T-cell (primary cell): ENCODE measurements around the gene AGMO. TPM values are rescaled to one million over a fixed set of nuclear protein-coding genes. Genes with fewer than 3 reads are reported as not detected.

ENCODE experiments used
- ATAC-seq, 4 experiments: fragments of 200-7000 bp in 3 of 4; fragments of 150-1000 bp in 1 of 4; cut with Tn5 transposase; replicated peaks in 1 of 4; 1 replicate in 3 of 4; 2 replicates in 1 of 4; pipeline ENCODE4 v1.10.0; 2021; ENCODE audit warnings: moderate library complexity in 3 of 4, mild to moderate bottlenecking in 2 of 4, moderate number of reproducible peaks in 1 of 4
- CTCF ChIA-PET, 2 donors: fragments of 300-600 bp; sonication (Branson Sonifier 250); formaldehyde crosslinking; loops; one replicate each; lab custom pipeline; 2022; ENCODE audit warnings: antibody characterized with exemption in 2 of 2; lab: Charles Lee
- POLR2A ChIA-PET, 2 donors: fragments of 300-600 bp; sonication (Branson Sonifier 250); formaldehyde crosslinking; loops; one replicate each; lab custom pipeline; 2022; ENCODE audit warnings: antibody characterized with exemption in 2 of 2; lab: Charles Lee
- DNase-seq, 35 experiments: peaks; one replicate each; pipeline versions ENCODE4 v3.0.0 to v3.0.0-alpha.2; 2013 to 2023
- H3K27ac ChIP-seq: one replicate; pipeline ENCODE4 v1.5.1; 2013; ENCODE audit warnings: low read length
- H3K27me3 ChIP-seq, 2 experiments: replicated peaks in 1 of 2; 1 replicate in 1 of 2; 2 replicates in 1 of 2; pipeline versions ENCODE4 v1.6.1 to v1.7.0; 2013; ENCODE audit warnings: low read length in 1 of 2, mixed read lengths in 1 of 2; ENCODE audit not compliant: control insufficient read depth in 2 of 2, insufficient read depth in 2 of 2; ENCODE audit errors: extremely low read depth in 1 of 2
- H3K36me3 ChIP-seq, 2 donors: 1 replicate in 1 of 2; 2 replicates in 1 of 2; pipeline versions ENCODE4 v1.6.1 to v1.7.0; 2013; ENCODE audit warnings: low read length in 1 of 2; ENCODE audit not compliant: control insufficient read depth in 2 of 2, insufficient read depth in 1 of 2; ENCODE audit errors: extremely low read depth in 1 of 2
- H3K4me1 ChIP-seq, 2 experiments: 1 replicate in 1 of 2; 2 replicates in 1 of 2; pipeline versions ENCODE4 v1.6.1 to v1.7.0; 2013; ENCODE audit warnings: low read length in 2 of 2, mixed read lengths in 1 of 2; ENCODE audit not compliant: insufficient read depth in 2 of 2, control insufficient read depth in 1 of 2; ENCODE audit errors: extremely low read depth in 1 of 2
- H3K4me3 ChIP-seq, 2 donors: 1 replicate in 1 of 2; 2 replicates in 1 of 2; pipeline versions ENCODE4 v1.5.1 to v1.7.0; 2013; ENCODE audit warnings: mild to moderate bottlenecking in 2 of 2, low read length in 1 of 2, moderate library complexity in 1 of 2; ENCODE audit not compliant: control insufficient read depth in 1 of 2; ENCODE audit errors: extremely low read depth in 1 of 2
- H3K9me3 ChIP-seq: 2 replicates; pipeline ENCODE4 v1.7.0; 2013
- H3K27ac Mint-ChIP-seq, 2 donors: one replicate each; pipeline ENCODE4 v1.8.0; 2020 to 2021; ENCODE audit warnings: mild to moderate bottlenecking in 2 of 2, mixed read lengths in 2 of 2
- H3K27me3 Mint-ChIP-seq, 2 donors: one replicate each; pipeline ENCODE4 v1.8.0; 2021 to 2022; ENCODE audit warnings: mixed read lengths in 2 of 2
- H3K36me3 Mint-ChIP-seq: one replicate; pipeline ENCODE4 v1.8.0; 2021; ENCODE audit warnings: mixed read lengths
- H3K4me1 Mint-ChIP-seq, 3 donors: one replicate each; pipeline ENCODE4 v1.8.0; 2020 to 2022; ENCODE audit warnings: mixed read lengths in 3 of 3, mild to moderate bottlenecking in 1 of 3
- H3K4me3 Mint-ChIP-seq, 3 donors: one replicate each; pipeline ENCODE4 v1.8.0; 2020 to 2022; ENCODE audit warnings: mild to moderate bottlenecking in 3 of 3, mixed read lengths in 3 of 3, moderate library complexity in 3 of 3
- H3K9me3 Mint-ChIP-seq, 3 donors: one replicate each; pipeline ENCODE4 v1.8.0; 2020 to 2022; ENCODE audit warnings: mixed read lengths in 3 of 3
- WGBS: methylation state at CpG from one replicate; pipeline ENCODE4 v1.1.5; 2013; ENCODE audit warnings: missing lambda C conversion rate; ENCODE audit not compliant: insufficient coverage; 5-methylcytosine and 5-hydroxymethylcytosine counted together
- total RNA-seq, 35 experiments: library from RNA in 6 of 35; stranded (reverse) in 6 of 35; fragments of 120-200 nt in 1 of 35; gene quantifications; one replicate each; pipeline versions ENCODE4 v1.2.1 to v1.2.4 and lab custom pipeline; 2013 to 2026

Gene AGMO
- total RNA-seq, 5 donors from 2014 or later (not counting 1 experiment from before 2014, with no cell fraction given) = not detected

DNA sequence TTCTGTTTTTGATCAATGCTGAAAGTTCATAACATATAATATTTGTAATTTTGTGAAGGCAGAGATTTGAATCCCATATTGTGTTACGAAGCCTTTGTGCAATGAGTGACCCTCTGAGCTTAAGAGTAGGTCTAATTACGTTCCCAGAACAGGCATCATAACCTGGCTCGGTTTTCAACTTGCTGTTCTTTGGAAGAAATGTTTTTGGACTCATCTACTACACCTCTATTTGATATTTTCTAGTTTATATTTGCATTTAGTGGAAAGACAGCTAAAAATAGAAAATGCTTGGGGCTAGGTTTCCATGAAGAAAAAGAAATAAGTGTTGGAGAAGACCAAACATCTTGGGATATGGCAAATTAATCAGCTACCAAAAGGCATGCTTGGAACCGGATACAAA is 234.8 kb downstream of the AGMO start:
- no peak for DNase-seq
- no peak overlapping the region for H3K27ac Mint-ChIP-seq
- H3K4me1 ChIP-seq = no peaks in the 10 kb centered on the region
- H3K4me3 Mint-ChIP-seq = no peak overlapping the region
- H3K36me3 ChIP-seq = no peaks in the 10 kb centered on the region
- ATAC-seq = no peak
- ChIA-PET POLR2A (no interaction called here), CTCF (no interaction called here)
- no peaks in the 10 kb centered on the region for H3K9me3 ChIP-seq
- no CpG with 5 or more reads among the region's 4 CpGs for WGBS
- no peaks in the 10 kb centered on the region for H3K4me1 Mint-ChIP-seq
- no peak overlapping the region for H3K4me3 ChIP-seq
- H3K9me3 Mint-ChIP-seq = no peaks in the 10 kb centered on the region
- no peaks in the 10 kb centered on the region for H3K36me3 Mint-ChIP-seq
- H3K27ac ChIP-seq = no peak overlapping the region
- H3K27me3 Mint-ChIP-seq = no peaks in the 10 kb centered on the region
- no peaks in the 10 kb centered on the region for H3K27me3 ChIP-seq

DNA sequence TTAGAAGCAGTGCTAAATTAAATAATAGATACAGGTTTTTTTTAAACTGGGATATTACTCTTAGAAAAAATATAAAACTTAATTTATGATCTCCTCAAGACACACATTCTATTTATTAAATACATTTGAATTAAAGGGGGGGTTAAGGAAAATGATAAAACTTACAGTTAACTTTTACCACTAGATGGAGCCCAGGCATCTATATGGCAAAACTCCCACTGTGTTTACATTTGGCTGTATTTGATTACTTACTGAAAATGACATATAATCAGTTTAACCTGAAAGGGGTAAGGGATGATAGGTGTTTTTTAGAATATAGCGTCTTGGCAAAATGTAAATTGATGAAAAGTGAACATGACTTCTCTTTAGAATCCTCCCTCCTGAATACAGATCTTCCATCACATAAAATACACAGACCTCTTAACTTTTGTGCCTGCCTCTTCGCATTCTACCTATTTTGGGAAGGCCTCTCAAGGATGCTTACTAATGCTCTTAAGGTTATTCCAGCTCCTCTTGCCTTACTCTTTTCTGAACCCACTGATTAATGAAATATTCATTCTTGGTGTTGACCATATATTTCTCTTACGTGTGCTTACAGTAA is 235.7 kb downstream of the AGMO start:
- Histone ChIP-seq H3K4me3 (no peak overlapping the region), H3K27me3 (no peaks in the 10 kb centered on the region), H3K36me3 (no peaks in the 10 kb centered on the region), H3K4me1 (no peaks in the 10 kb centered on the region), H3K9me3 (no peaks in the 10 kb centered on the region), H3K27ac (no peak overlapping the region)
- CTCF ChIA-PET = no interaction called here
- POLR2A ChIA-PET = no interaction called here
- WGBS = no CpG with 5 or more reads among the region's 3 CpGs
- H3K27ac Mint-ChIP-seq = no peak overlapping the region
- H3K27me3 Mint-ChIP-seq = no peaks in the 10 kb centered on the region
- no peaks in the 10 kb centered on the region for H3K4me1 Mint-ChIP-seq
- no peaks in the 10 kb centered on the region for H3K36me3 Mint-ChIP-seq
- DNase-seq (no peak), ATAC-seq (no peak)
- H3K4me3 Mint-ChIP-seq = no peak overlapping the region
- H3K9me3 Mint-ChIP-seq = no peaks in the 10 kb centered on the region

DNA sequence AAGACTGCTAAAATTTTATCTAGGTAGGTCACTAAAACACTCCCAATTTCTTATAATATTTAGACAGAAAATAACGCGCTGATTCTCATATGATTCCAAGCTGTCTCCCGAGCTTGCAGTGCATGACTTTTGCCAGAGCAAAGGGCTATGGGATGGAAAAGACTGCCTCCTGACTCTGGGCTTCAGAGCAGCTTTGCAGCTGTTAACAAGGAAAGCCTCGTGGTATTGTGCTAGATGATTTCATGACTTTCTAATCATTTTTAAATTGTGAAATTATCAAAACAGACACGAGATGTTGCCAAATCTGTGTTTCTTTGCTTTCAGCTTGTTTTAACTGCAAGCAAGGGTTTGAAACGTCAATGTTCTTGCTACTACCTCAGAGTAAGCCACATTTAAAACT is 238.3 kb downstream of the AGMO start:
- H3K27ac Mint-ChIP-seq = no peak overlapping the region
- CTCF ChIA-PET = no interaction called here
- H3K9me3 ChIP-seq = no peaks in the 10 kb centered on the region
- POLR2A ChIA-PET = no interaction called here
- no peaks in the 10 kb centered on the region for H3K36me3 ChIP-seq
- DNase-seq (no peak), ATAC-seq (no peak)
- H3K27ac ChIP-seq = no peak overlapping the region
- no peaks in the 10 kb centered on the region for H3K36me3 Mint-ChIP-seq
- H3K4me3 Mint-ChIP-seq = no peak overlapping the region
- H3K4me1 Mint-ChIP-seq = no peaks in the 10 kb centered on the region
- no peaks in the 10 kb centered on the region for H3K27me3 ChIP-seq
- no peaks in the 10 kb centered on the region for H3K27me3 Mint-ChIP-seq
- peaks cover 0 to 5% (median 0%) of the 10 kb centered on the region in 3 donors for H3K9me3 Mint-ChIP-seq
- no peaks in the 10 kb centered on the region for H3K4me1 ChIP-seq
- no peak overlapping the region for H3K4me3 ChIP-seq
- 80% methylated on average over 1 of the region's 6 CpGs for WGBS

DNA sequence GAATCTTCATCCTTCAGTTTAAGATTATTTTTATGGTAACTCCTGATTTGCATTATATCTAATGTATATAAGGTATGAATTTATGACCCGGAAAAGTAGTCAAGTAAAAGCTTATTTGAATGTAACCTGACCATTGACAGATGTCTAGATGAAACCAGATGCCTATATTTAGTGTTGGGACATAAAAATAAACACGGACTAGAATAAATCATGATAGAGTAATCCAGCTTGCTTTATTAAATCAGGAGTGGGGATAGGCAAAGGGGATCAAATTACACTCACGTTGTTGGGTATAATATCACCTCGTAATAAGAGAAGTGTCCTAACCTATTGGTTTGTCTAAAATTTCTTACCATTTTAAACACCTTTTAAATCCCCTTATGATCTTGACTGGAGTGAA is 244.6 kb downstream of the AGMO start:
- no peaks in the 10 kb centered on the region for H3K4me1 Mint-ChIP-seq
- Histone ChIP-seq H3K9me3 (no peaks in the 10 kb centered on the region), H3K4me1 (no peaks in the 10 kb centered on the region), H3K27me3 (no peaks in the 10 kb centered on the region), H3K36me3 (no peaks in the 10 kb centered on the region), H3K27ac (no peak overlapping the region), H3K4me3 (no peak overlapping the region)
- H3K4me3 Mint-ChIP-seq = no peak overlapping the region
- no peaks in the 10 kb centered on the region for H3K36me3 Mint-ChIP-seq
- H3K27ac Mint-ChIP-seq = no peak overlapping the region
- DNase-seq (no peak), ATAC-seq (no peak)
- WGBS = 67% methylated on average over 1 of the region's 4 CpGs
- CTCF ChIA-PET = no interaction called here
- H3K9me3 Mint-ChIP-seq = peaks cover 4 to 8% (median 6%) of the 10 kb centered on the region in 3 donors
- H3K27me3 Mint-ChIP-seq = no peaks in the 10 kb centered on the region
- POLR2A ChIA-PET = no interaction called here

DNA sequence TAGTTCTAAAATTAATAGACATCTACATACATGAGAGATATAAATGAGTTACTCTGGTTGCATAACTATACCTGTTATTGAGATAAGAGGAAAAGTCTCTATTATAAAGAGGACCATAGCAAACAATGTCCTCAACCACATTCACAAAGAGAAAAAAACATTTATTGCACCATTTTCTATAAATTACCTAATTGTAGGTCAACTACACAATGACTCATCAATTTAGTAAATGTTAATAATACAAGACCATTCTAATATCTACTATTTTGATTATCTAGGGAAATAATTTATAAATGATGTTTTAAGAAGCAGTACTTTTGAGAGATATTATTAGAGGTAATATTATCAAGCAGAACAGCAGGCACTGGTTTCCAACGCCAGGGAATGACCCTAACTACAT is 246.1 kb downstream of the AGMO start:
- Histone ChIP-seq H3K36me3 (no peaks in the 10 kb centered on the region), H3K4me1 (no peaks in the 10 kb centered on the region), H3K27me3 (no peaks in the 10 kb centered on the region), H3K27ac (no peak overlapping the region), H3K9me3 (no peaks in the 10 kb centered on the region), H3K4me3 (no peak overlapping the region)
- no CpG with 5 or more reads among the region's 1 CpG for WGBS
- Mint-ChIP-seq H3K27ac (no peak overlapping the region), H3K27me3 (no peaks in the 10 kb centered on the region), H3K36me3 (no peaks in the 10 kb centered on the region), H3K9me3 (peaks cover 6 to 8% (median 7%) of the 10 kb centered on the region in 3 donors), H3K4me3 (no peak overlapping the region), H3K4me1 (no peaks in the 10 kb centered on the region)
- ChIA-PET CTCF (no interaction called here), POLR2A (no interaction called here)
- no peak for DNase-seq
- ATAC-seq = no peak

DNA sequence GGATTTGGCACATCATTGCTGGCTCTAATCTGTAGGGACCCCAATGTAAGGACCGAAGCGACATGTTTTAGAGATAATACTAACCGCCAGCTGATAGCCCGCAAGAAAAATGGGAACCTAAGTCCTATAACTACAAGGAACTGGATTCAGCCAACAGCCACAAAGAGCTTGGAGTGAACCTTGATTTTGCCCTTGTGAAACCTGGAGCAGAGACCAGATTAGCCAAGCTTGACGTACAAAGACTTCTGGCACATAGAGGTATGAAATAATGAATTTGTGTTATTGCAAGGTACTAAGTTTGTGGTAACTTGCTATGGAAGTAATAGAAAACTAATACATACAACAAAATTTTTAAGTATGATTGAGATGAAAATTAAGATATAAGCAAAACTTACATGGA is 246.9 kb downstream of the AGMO start:
- H3K9me3 ChIP-seq = no peaks in the 10 kb centered on the region
- H3K27me3 ChIP-seq = no peaks in the 10 kb centered on the region
- POLR2A ChIA-PET = no interaction called here
- no peaks in the 10 kb centered on the region for H3K4me1 ChIP-seq
- H3K27ac ChIP-seq = no peak overlapping the region
- H3K4me3 ChIP-seq = no peak overlapping the region
- DNase-seq (no peak), ATAC-seq (no peak)
- WGBS = 87% methylated on average over 4 of the region's 5 CpGs
- no peaks in the 10 kb centered on the region for H3K36me3 ChIP-seq
- no peak overlapping the region for H3K27ac Mint-ChIP-seq
- CTCF ChIA-PET = no interaction called here
- H3K4me3 Mint-ChIP-seq = no peak overlapping the region
- H3K27me3 Mint-ChIP-seq = no peaks in the 10 kb centered on the region
- H3K9me3 Mint-ChIP-seq = peaks cover 6 to 8% (median 7%) of the 10 kb centered on the region in 3 donors
- H3K36me3 Mint-ChIP-seq = no peaks in the 10 kb centered on the region
- no peaks in the 10 kb centered on the region for H3K4me1 Mint-ChIP-seq

DNA sequence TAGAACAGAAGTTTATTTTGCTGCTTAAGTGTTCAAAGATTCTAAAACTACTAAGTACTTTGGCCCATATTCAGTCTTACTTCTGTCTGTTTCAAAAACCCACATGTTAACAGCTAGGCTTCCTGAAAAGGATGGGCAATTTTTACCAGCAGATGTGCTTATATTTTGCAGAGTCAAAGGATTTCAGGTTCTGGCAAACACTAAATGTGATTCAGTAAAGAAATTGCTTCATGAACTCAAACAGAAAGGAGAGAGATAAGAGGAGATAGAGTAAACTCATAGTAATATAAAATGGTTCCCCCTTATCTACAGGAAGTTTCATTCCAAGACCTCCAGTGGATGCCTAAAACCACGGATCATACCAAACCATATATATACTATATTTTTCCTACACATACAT is 248.5 kb downstream of the AGMO start:
- ChIA-PET POLR2A (no interaction called here), CTCF (no interaction called here)
- no CpG with 5 or more reads among the region's 1 CpG for WGBS
- H3K9me3 ChIP-seq = no peaks in the 10 kb centered on the region
- H3K4me3 Mint-ChIP-seq = no peak overlapping the region
- no peaks in the 10 kb centered on the region for H3K4me1 Mint-ChIP-seq
- H3K4me3 ChIP-seq = no peak overlapping the region
- no peaks in the 10 kb centered on the region for H3K36me3 Mint-ChIP-seq
- no peaks in the 10 kb centered on the region for H3K27me3 ChIP-seq
- ATAC-seq (no peak), DNase-seq (no peak)
- H3K27me3 Mint-ChIP-seq = no peaks in the 10 kb centered on the region
- H3K36me3 ChIP-seq = no peaks in the 10 kb centered on the region
- H3K27ac ChIP-seq = no peak overlapping the region
- no peak overlapping the region for H3K27ac Mint-ChIP-seq
- no peaks in the 10 kb centered on the region for H3K4me1 ChIP-seq
- H3K9me3 Mint-ChIP-seq = peaks cover 3 to 7% (median 7%) of the 10 kb centered on the region in 3 donors
